GM12865 (cell line): ENCODE data around the gene ARHGEF1.
A peak's percentile ranks its signal among the peaks of the same experiment; 100 is the strongest.

Experiments used
- DNase-seq: peaks from one replicate; pipeline ENCODE4 v3.0.0; 2010; ENCODE audit warnings: low read depth
- H3K4me3 ChIP-seq: 2 replicates; pipeline ENCODE4 v1.5.1; 2011; ENCODE audit warnings: mild to moderate bottlenecking, low read depth, low read length, control low read depth
- CTCF ChIP-seq: IDR thresholded peaks from 2 replicates; pipeline ENCODE4 v1.5.1; 2011; ENCODE audit warnings: low read length, control low read depth, low read depth, inconsistent platforms; ENCODE audit not compliant: insufficient read depth; ENCODE audit errors: missing control alignments

ARHGEF1 gene

DNA sequence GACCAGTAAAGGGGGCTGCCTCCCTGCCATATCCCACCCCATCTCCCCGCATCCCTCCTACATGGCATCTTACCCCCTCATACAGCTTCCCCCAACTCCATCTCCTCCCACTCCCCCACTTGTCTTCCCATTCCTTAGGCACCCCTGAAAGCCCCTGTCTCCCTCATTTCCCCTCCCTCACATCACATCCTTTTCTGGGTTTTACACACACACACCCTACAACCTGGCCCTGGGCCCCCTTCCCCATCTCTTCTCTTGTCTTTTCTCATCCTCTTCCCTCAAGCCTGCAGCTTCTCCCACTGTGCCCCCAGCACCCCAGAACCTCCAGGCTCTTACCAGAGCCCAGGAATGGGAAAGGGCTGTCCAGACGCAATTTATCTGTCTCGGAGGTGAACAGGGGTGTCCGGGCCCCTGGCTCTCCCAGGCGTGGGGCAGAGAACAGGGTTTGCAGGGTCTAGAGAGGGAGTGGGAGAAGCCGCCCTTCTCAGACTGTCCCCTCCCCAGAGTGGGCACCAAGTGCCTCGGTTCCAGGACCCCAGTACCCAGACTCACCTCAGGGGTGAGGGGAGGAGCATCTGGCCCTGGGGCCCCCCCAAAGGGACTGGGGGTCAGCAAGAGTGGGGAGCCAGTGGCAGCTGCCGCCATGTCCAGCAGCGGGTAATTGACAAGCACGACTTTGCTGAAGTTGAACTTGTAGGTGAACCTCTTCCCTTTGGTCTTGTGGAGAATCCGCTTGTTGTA is 25.9 kb downstream of the ARHGEF1 start:
- DNase-seq, result no peak
- TF ChIP-seq CTCF, result no peak

GRCh38 chr19:41909706-41910105 is 26.7 kb downstream of the ARHGEF1 start:
- DNase-seq, result no peak
- TF ChIP-seq CTCF, result no peak
- no peak overlapping the region for H3K4me3 ChIP-seq

More for the DNA sequence above, 25.9 kb downstream of the ARHGEF1 start:
- no peak overlapping the region for H3K4me3 ChIP-seq

DNA sequence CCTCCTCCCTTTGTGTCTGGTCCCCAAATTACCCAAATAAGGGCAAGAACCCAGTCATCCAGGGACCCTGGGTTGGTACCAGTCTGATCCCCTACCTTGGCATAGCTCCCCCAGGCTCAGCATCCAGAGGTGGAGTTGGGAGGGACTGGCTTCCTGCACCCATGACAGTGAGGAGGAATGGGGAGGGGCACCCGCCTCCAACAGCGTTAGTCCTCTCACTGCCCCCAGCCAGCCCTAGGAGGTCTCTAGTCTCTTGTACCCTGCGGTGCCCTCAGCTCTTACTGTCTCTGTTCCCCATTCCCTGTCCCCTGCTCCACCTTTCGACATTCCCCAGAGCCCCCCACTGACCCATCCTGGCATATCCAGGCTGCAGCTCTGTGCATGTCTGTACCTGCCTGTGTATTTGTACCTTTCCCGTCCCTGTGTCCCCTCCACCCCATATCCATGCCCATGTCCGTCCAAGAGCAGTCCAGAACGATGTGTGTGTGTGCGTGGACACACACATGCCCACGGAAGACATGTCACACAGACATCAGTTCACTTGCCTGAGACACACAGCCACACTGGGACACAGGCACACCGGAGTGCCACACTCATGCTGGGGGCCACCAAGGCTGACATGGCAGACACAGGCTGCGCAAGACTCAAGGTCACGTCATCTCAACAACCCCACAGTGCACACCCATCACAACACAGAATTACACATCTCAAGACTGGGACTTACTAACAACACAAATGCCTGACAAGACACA is 27.4 kb downstream of the ARHGEF1 start:
- no peak for DNase-seq
- TF ChIP-seq CTCF, result no peak
- H3K4me3 ChIP-seq, result no peak overlapping the region

DNA sequence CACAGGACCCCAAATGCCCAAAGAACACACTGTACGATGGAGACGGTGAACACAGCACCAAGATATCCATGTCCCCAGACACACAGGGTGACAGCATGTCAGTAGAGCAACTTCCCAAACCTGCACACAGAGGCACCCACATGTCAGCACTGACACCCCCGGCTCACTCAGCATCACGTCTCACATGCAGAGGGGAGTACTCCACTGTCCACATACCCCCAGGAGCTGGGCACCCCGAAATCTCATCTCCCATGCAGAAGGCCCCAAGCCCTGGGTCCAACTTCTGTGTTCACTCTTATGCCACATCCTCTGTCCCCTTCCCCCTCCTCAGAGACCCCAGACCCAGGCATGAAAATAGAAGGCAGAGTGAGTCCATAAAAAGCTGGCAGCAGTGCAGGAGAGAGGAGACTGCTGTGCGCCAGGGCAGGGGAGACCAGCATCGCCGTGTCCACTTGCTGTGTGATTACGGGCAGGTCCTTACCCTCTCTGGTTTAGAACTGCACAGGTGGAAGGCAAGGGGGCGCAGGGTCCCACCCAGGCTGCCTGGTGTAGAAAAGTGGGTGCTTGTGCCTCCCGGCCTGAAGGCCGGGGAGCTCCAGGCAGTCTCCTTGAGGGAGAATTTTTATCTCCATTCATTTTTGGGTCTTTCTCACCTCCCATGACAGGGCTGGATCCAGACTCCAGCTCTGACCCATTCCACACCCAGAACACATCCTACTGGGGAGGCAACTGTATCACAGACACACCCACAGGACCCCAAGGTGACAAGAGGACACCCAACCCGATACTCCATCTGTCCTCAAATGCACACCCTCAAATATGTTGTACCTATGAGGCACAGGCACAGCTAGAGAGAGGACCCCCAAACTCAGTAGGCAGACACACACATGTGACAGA is 28.3 kb downstream of the ARHGEF1 start:
- DNase-seq, result peak; percentile 30
- TF ChIP-seq CTCF, result no peak
- H3K4me3 ChIP-seq, result no peak overlapping the region

- TF ChIP-seq CTCF, result no peak
- DNase-seq, result no peak
- no peak overlapping the region for H3K4me3 ChIP-seq
Observed at GRCh38 chr19:41911889-41912731, 29.1 kb downstream of the ARHGEF1 start.
